GM12878 (cell line): Measurements from ENCODE around the gene KCNB1. TPM values are rescaled to one million over a fixed set of nuclear protein-coding genes. Genes with fewer than 3 reads are reported as not detected.

Source experiments
- ATAC-seq: fragments of 200-7000 bp; cut with Tn5 transposase; 3 replicates; pipeline ENCODE4 v1.9.1; 2020; ENCODE audit warnings: mild to moderate bottlenecking, moderate library complexity
- BruUV-seq: library from RNA; stranded (reverse); fragments of 400-500 nt; replicated peaks from 2 replicates; lab custom pipeline; 2021; lab: Mats Ljungman, UMichigan
- CTCF ChIA-PET: fragments of 300-600 bp; sonication (Branson Sonifier 250); formaldehyde crosslinking; extraction: SDS; loops from one replicate; lab custom pipeline; 2021; ENCODE audit warnings: inconsistent platforms; lab: Yijun Ruan, JAX
- POLR2A ChIA-PET: fragments of 350-600 bp; formaldehyde crosslinking; extraction: SDS; loops from one replicate; lab custom pipeline; 2021; ENCODE audit warnings: inconsistent platforms; lab: Charles Lee
- RAD21 ChIA-PET: fragments of 300-600 bp; sonication (Branson Sonifier 250); formaldehyde crosslinking; loops from one replicate; lab custom pipeline; 2023; ENCODE audit warnings: antibody characterized with exemption; ENCODE audit not compliant: unreplicated experiment; lab: Charles Lee
- SMC1A ChIA-PET: fragments of 300-600 bp; sonication (Branson Sonifier 250); formaldehyde crosslinking; loops from one replicate; lab custom pipeline; 2023; ENCODE audit not compliant: unreplicated experiment, uncharacterized antibody; lab: Charles Lee
- DNase-seq: peaks from one replicate; pipeline ENCODE4 v3.0.0-alpha.2; 2011; ENCODE audit warnings: low read depth, low spot score
- FAIRE-seq: peaks from 3 replicates; lab custom pipeline; 2011; peaks lifted over from hg19 to GRCh38; lab: Jason Lieb, UNC
- H2AFZ ChIP-seq: 2 replicates; pipeline ENCODE4 v1.6.0; 2011; ENCODE audit warnings: low read depth, low read length, control low read depth; ENCODE audit not compliant: control insufficient read depth
- H3K27ac ChIP-seq: 2 replicates; pipeline ENCODE4 v1.5.1; 2011; ENCODE audit warnings: control low read depth; ENCODE audit not compliant: control insufficient read depth, insufficient read depth
- H3K27me3 ChIP-seq, 2 experiments: replicated peaks in 1 of 2; 2 replicates each; pipeline versions ENCODE4 v1.6.0 to v1.6.1; 2011; ENCODE audit warnings: low read length in 1 of 2; ENCODE audit not compliant: control insufficient read depth in 2 of 2, insufficient read depth in 2 of 2
- H3K36me3 ChIP-seq, 2 experiments: 2 replicates each; pipeline ENCODE4 v1.5.1; 2011; ENCODE audit warnings: low read length in 1 of 2; ENCODE audit not compliant: control insufficient read depth in 2 of 2, insufficient read depth in 2 of 2
- H3K4me1 ChIP-seq: 2 replicates; pipeline ENCODE4 v1.6.1; 2011; ENCODE audit warnings: mild to moderate bottlenecking, low read length, moderate library complexity, mixed read lengths; ENCODE audit not compliant: control insufficient read depth, insufficient read depth
- H3K4me2 ChIP-seq: 2 replicates; pipeline ENCODE4 v1.6.0; 2011; ENCODE audit warnings: control low read depth; ENCODE audit not compliant: control insufficient read depth, insufficient read depth
- H3K4me3 ChIP-seq: fragments of 200-600 bp; sonication (generic); 2 replicates; pipeline ENCODE4 v1.5.1; 2016
- H3K79me2 ChIP-seq: 2 replicates; pipeline ENCODE4 v1.6.0; 2011; ENCODE audit warnings: low read length; ENCODE audit not compliant: control insufficient read depth, insufficient read depth
- H3K9ac ChIP-seq: 2 replicates; pipeline ENCODE4 v1.8.0; 2011; ENCODE audit warnings: low read length, control low read depth, mixed read lengths; ENCODE audit not compliant: control insufficient read depth, insufficient read depth
- H3K9me3 ChIP-seq: replicated peaks from 3 replicates; pipeline ENCODE4 v1.5.1; 2011; ENCODE audit warnings: mild to moderate bottlenecking, low read length; ENCODE audit not compliant: control insufficient read depth, insufficient read depth
- H4K20me1 ChIP-seq: 2 replicates; pipeline ENCODE4 v1.6.0; 2011; ENCODE audit not compliant: control insufficient read depth, insufficient read depth
- BCL3 ChIP-seq: IDR thresholded peaks from 2 replicates; pipeline ENCODE4 v1.6.1; 2011; ENCODE audit warnings: borderline replicate concordance, low read depth, mild to moderate bottlenecking, moderate library complexity, low read length; ENCODE audit not compliant: insufficient read depth, poor library complexity, severe bottlenecking
- BMI1 ChIP-seq: fragments of 450-650 bp; IDR thresholded peaks from 2 replicates; pipeline ENCODE4 v1.6.1; 2016; ENCODE audit warnings: mild to moderate bottlenecking, moderate library complexity, borderline replicate concordance
- E2F8 ChIP-seq: fragments of 450-650 bp; IDR thresholded peaks from 2 replicates; pipeline ENCODE4 v1.6.1; 2018; ENCODE audit warnings: mild to moderate bottlenecking, low read depth, moderate library complexity; ENCODE audit not compliant: partially characterized antibody
- FOXM1 ChIP-seq: IDR thresholded peaks from 2 replicates; pipeline ENCODE4 v1.6.1; 2012; ENCODE audit warnings: low read depth, mild to moderate bottlenecking, inconsistent platforms, low read length, moderate library complexity
- JUND ChIP-seq: IDR thresholded peaks from 2 replicates; pipeline ENCODE4 v1.6.1; 2012; ENCODE audit warnings: low read depth, mild to moderate bottlenecking, low read length, improper control_type of control experiment, moderate library complexity
- KDM1A ChIP-seq: fragments of 200-600 bp; sonication (generic); IDR thresholded peaks from 2 replicates; pipeline ENCODE4 v1.6.1; 2016; ENCODE audit warnings: borderline replicate concordance
- MTA3 ChIP-seq: IDR thresholded peaks from 2 replicates; pipeline ENCODE4 v1.6.1; 2012; ENCODE audit warnings: low read length, inconsistent platforms, borderline replicate concordance
- NFIC ChIP-seq: IDR thresholded peaks from 2 replicates; pipeline ENCODE4 v1.6.1; 2012; ENCODE audit warnings: low read depth, mild to moderate bottlenecking, inconsistent platforms, low read length, moderate library complexity
- NR2F1 ChIP-seq: fragments of 450-650 bp; conservative IDR thresholded peaks from 2 replicates; pipeline ENCODE4 v1.6.1; 2017; ENCODE audit warnings: mild to moderate bottlenecking
- PBX3 ChIP-seq: IDR thresholded peaks from 2 replicates; pipeline ENCODE4 v1.6.1; 2011; ENCODE audit warnings: mild to moderate bottlenecking, low read depth, low read length, moderate library complexity; ENCODE audit not compliant: insufficient replicate concordance
- RBBP5 ChIP-seq: fragments of 200-600 bp; sonication (generic); conservative IDR thresholded peaks from 2 replicates; pipeline ENCODE4 v1.6.1; 2016
- SREBF2 ChIP-seq: IDR thresholded peaks from 2 replicates; pipeline ENCODE4 v1.6.1; 2012; ENCODE audit warnings: mild to moderate bottlenecking, low read length
- STAT3 ChIP-seq: IDR thresholded peaks from 2 replicates; pipeline ENCODE4 v1.6.1; 2011; ENCODE audit warnings: low read depth, low read length, improper control_type of control experiment
- TCF7 ChIP-seq: IDR thresholded peaks from 2 replicates; pipeline ENCODE4 v1.6.1; 2014; ENCODE audit warnings: antibody characterized with exemption, borderline replicate concordance
- ZNF207 ChIP-seq: fragments of 450-650 bp; IDR thresholded peaks from 2 replicates; pipeline ENCODE4 v1.6.1; 2014; ENCODE audit warnings: antibody characterized with exemption, mild to moderate bottlenecking, borderline replicate concordance
- ZNF217 ChIP-seq: fragments of 450-650 bp; IDR thresholded peaks from 2 replicates; pipeline ENCODE4 v1.6.1; 2017; ENCODE audit warnings: antibody characterized with exemption, mild to moderate bottlenecking
- ZNF687 ChIP-seq: fragments of 450-650 bp; IDR thresholded peaks from 2 replicates; pipeline ENCODE4 v1.6.1; 2017; ENCODE audit warnings: mild to moderate bottlenecking, moderate library complexity
- WGBS: methylation state at CpG from one replicate; pipeline ENCODE4 v1.1.6; 2016; ENCODE audit warnings: low lambda C conversion rate; ENCODE audit not compliant: insufficient replicate concordance, insufficient coverage; ENCODE audit errors: missing lambda C conversion rate; 5-methylcytosine and 5-hydroxymethylcytosine counted together
- in situ Hi-C: fragments of 300-500 bp; cut with MboI; formaldehyde crosslinking; loops from 9 replicates; pipeline ENCODE4 v1.14.3; 2018; ENCODE audit warnings: mixed read lengths
- intact Hi-C: fragments of 100-400 bp; cut with micrococcal nuclease; formaldehyde crosslinking; loops from one replicate; pipeline ENCODE4 v1.14.2; 2022; ENCODE audit not compliant: unreplicated experiment
- polyA plus RNA-seq, 11 experiments: library from polyadenylated mRNA; depleted of rRNA in 4 of 11; unstranded in 6 of 11; stranded (reverse) in 5 of 11; fragments of >200 nt; fragmentation: Nextera tagmentation in 4 of 11; fragmentation: Illumina TruSeq in 1 of 11; extraction: Ambion mirVana in 4 of 11; extraction: Trizol in 1 of 11; gene quantifications; 1 replicate in 1 of 11; 2 replicates in 10 of 11; pipeline versions ENCODE4 v1.2.1 to v1.2.3, GENCODE V29; 2011 to 2016; ENCODE audit warnings: inconsistent platforms in 2 of 11, missing spikeins in 2 of 11, low read depth in 1 of 11
- total RNA-seq, 4 experiments: library from RNA; depleted of rRNA in 3 of 4; stranded (reverse); fragments of >200 nt in 3 of 4; fragmentation: Illumina TruSeq in 1 of 4; extraction: Trizol in 1 of 4; gene quantifications; 2 replicates each; pipeline versions ENCODE4 v1.2.1 to v1.2.3, GENCODE V29; 2013 to 2021

Gene KCNB1
- total and polyA plus RNA-seq, 10 of the 15 experiments (the other 5 are each of a cell fraction or from before 2014, with no cell fraction given): 0.02 to 0.08 (median 0.03) TPM; not detected in 7

- Histone ChIP-seq H3K9ac (no peak overlapping the region), H2AFZ (no peak overlapping the region), H3K36me3 (no peaks in the 10 kb centered on the region), H3K4me2 (no peak overlapping the region), H4K20me1 (no peaks in the 10 kb centered on the region), H3K4me3 (no peak overlapping the region), H3K79me2 (no peaks in the 10 kb centered on the region), H3K27ac (no peak overlapping the region), H3K9me3 (no peaks in the 10 kb centered on the region), H3K27me3 (peaks cover 0 to 2% of the 10 kb centered on the region in 2 experiments; a peak in 2 of 4 replicates), H3K4me1 (no peaks in the 10 kb centered on the region)
- TF ChIP-seq BCL3 (no peak), JUND (no peak), RBBP5 (no peak), MTA3 (no peak), PBX3 (no peak), E2F8 (no peak), ZNF207 (no peak), TCF7 (no peak), ZNF217 (no peak), ZNF687 (no peak), BMI1 (no peak), NR2F1 (no peak), FOXM1 (no peak), SREBF2 (no peak), KDM1A (no peak), NFIC (no peak), STAT3 (no peak)
- CTCF ChIA-PET: no interaction called here
- SMC1A ChIA-PET: no interaction called here
- POLR2A ChIA-PET: no interaction called here
- WGBS: 33% methylated on average over 3 of the region's 3 CpGs
- in situ Hi-C loops: no loop called here
- intact Hi-C loops: no loop called here
- no peak for FAIRE-seq
- BruUV-seq: no TSS peak
- no peak for DNase-seq
- RAD21 ChIA-PET: no interaction called here
- ATAC-seq: no peak
Measured at GRCh38 chr20:49404461-49404860, 78.0 kb downstream of the KCNB1 start.
